Right atrium auricular region (tissue), 2 donors: Measurements from ENCODE around the gene SUFU. TPM values are rescaled to one million over a fixed set of nuclear protein-coding genes. Genes with fewer than 3 reads are reported as not detected.
A peak's percentile ranks its signal among the peaks of the same experiment; 100 is the strongest.

Experiments used
- DNase-seq: peaks from one replicate; pipeline ENCODE4 v3.0.0-alpha.2; 2019; ENCODE audit warnings: low spot score
- H3K27ac ChIP-seq, 2 donors: fragments of 200-600 bp; sonication (generic); 1 replicate in 1 of 2; 2 replicates in 1 of 2; pipeline ENCODE4 v1.5.1; 2016 to 2019
- H3K27me3 ChIP-seq, 2 donors: fragments of 200-600 bp; sonication (generic); one replicate each; pipeline versions ENCODE4 v1.5.1 to v1.6.0; 2017 to 2019
- H3K36me3 ChIP-seq: fragments of 200-600 bp; sonication (generic); one replicate; pipeline ENCODE4 v1.5.1; 2016
- H3K4me1 ChIP-seq, 2 donors: fragments of 200-600 bp; sonication (generic); one replicate each; pipeline versions ENCODE4 v1.5.1 to v1.6.0; 2017 to 2019
- H3K4me3 ChIP-seq, 2 donors: fragments of 200-600 bp; sonication (generic); 1 replicate in 1 of 2; 2 replicates in 1 of 2; pipeline ENCODE4 v1.5.1; 2017 to 2019; ENCODE audit warnings: mild to moderate bottlenecking in 1 of 2, moderate library complexity in 1 of 2
- H3K9me3 ChIP-seq, 2 donors: fragments of 200-600 bp; sonication (generic); one replicate each; pipeline ENCODE4 v1.5.1; 2019
- total RNA-seq, 2 donors: library from RNA; depleted of rRNA; stranded (reverse); fragments of >200 nt; gene quantifications; one replicate each; pipeline ENCODE4 v1.1.0, GENCODE V29; 2016
- TF ChIP-seq, protein P1 (sequence below), 2 donors: fragments of 200-600 bp; sonication (generic); IDR thresholded peaks; one replicate each; pipeline ENCODE4 v1.5.1; 2019; ENCODE audit warnings: antibody characterized with exemption in 2 of 2

SUFU gene
- total RNA-seq, 2 donors from 2014 or later: 4.9 to 6.4 TPM

DNA sequence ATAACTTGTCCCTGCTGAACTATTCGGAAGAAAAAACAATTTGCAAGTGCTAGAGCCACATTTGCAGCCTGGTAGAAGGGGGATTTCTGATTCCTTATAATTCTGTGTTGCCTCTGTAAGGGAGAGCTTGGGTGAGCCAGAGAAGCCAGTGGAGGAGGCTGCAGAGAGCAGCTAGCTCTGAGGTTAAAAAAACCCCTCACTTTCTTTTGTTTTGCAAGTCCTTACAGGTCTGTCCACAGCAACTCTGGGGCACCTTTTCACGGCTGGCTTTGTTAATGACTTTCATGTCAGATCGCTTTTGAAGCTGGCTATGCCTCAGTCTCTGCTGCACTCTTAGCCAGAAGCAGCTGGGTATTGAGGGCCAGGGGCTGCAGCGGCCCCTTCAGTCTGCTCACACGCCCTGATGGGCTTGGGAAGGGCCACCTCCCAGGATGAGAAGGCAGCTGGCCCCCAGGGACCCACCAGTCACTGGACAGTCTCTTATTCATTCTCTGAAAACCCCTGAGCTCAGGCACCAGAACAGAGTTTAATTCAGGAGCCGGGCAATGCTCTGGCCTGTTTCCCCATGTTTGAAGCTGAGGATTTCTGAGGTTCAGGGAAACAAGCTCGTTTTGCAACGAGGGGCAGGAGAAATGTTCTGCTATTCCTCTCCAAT, 171.4 kb downstream of the SUFU start:
- H3K27ac ChIP-seq: peak overlapping the region; percentile 82 to 90
- TF ChIP-seq, protein P1, sequence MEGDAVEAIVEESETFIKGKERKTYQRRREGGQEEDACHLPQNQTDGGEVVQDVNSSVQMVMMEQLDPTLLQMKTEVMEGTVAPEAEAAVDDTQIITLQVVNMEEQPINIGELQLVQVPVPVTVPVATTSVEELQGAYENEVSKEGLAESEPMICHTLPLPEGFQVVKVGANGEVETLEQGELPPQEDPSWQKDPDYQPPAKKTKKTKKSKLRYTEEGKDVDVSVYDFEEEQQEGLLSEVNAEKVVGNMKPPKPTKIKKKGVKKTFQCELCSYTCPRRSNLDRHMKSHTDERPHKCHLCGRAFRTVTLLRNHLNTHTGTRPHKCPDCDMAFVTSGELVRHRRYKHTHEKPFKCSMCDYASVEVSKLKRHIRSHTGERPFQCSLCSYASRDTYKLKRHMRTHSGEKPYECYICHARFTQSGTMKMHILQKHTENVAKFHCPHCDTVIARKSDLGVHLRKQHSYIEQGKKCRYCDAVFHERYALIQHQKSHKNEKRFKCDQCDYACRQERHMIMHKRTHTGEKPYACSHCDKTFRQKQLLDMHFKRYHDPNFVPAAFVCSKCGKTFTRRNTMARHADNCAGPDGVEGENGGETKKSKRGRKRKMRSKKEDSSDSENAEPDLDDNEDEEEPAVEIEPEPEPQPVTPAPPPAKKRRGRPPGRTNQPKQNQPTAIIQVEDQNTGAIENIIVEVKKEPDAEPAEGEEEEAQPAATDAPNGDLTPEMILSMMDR (IDR thresholded peaks at IDR 0.05): no peak
- no peaks in the 10 kb centered on the region for H3K27me3 ChIP-seq
- H3K9me3 ChIP-seq: no peaks in the 10 kb centered on the region
- no peak overlapping the region for H3K4me3 ChIP-seq
- H3K4me1 ChIP-seq: peaks cover 0 to 89% of the 10 kb centered on the region in 2 donors
- H3K36me3 ChIP-seq: no peaks in the 10 kb centered on the region
- DNase-seq: no peak

DNA sequence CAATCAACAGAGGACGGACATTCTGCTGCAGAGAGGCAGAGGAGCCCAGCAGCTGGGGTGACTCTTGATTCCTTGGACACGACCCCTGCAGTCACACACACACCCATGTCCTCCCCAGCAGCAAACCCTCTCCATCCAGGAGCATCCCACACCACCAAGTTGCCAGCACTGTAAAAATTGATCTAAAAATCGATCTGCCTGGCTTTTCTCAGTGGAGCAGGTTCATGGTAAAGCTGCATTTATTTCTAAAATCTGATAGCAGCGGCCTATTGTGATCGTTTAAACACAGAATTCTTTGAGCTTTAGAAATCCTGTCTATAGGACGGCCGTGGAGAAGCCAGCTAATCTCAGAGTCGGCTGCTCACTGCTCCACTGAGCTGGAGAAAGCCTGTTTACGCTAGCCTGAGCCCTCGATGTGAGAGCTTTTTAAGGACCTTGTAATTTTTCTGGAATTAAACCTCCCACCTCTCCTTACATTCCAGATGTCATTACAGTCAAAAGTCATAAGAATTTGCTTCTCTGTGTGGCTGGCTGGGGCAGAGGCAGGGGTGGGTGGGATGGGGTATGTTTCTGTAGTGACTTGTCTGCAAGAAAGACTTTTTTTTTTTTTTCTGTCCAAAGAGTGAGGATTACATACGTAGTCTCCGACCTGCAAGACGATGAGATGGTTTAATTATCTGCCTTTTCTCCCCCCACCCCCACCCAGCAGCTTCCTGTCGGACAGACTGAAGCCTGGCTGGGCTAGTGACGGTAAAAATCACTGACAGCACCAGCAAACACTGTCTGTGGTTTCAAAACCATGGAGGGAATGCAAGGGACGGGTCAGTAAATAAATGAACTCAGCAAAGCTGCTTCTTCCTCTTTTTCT, 172.1 kb downstream of the SUFU start:
- H3K4me1 ChIP-seq: peaks cover 0 to 82% of the 10 kb centered on the region in 2 donors
- TF ChIP-seq, protein P1 (IDR thresholded peaks at IDR 0.05): no peak
- no peaks in the 10 kb centered on the region for H3K27me3 ChIP-seq
- no peaks in the 10 kb centered on the region for H3K36me3 ChIP-seq
- no peaks in the 10 kb centered on the region for H3K9me3 ChIP-seq
- no peak for DNase-seq
- no peak overlapping the region for H3K4me3 ChIP-seq
- peak overlapping the region; percentile 82 to 90 for H3K27ac ChIP-seq

DNA sequence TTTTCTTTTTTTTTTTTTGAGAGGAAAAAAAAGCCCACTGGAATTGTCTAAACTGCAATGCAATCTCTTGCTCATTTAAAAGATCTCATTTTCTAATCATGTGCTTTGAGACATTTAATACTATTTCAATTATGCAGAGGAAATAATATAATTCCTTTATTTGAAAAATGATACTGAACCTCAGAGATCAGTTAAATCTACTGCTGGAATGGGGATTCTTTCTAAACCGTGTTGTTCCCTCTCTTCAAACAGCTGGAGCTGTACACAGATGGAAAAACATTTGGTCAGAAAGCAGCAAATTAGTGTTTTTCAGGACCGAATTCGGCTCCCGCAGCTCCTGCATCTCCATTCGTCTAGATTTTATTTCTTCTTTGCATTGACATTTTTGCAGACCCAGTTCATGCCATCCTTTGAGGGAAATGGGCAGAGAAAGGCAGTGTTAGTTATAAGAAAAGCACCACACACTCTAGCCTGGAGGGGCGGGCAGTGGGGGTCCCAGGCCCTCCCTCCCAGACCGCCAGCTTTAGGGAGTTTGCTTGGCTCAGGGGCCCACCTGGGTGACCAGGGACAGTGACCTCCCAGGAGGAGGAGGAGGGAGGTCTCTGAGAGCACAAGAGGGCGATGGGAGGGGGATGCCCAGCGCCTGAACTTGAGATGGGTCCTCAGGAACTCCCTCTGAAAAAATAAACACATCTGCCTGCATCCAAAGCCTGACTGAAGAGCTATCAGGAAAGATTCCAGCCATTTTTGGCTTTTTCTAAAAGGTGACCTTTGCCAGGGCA, 173.0 kb downstream of the SUFU start:
- Histone ChIP-seq H3K4me1 (peaks cover 0 to 77% of the 10 kb centered on the region in 2 donors), H3K27ac (peak overlapping the region; percentile 12 to 66), H3K9me3 (no peaks in the 10 kb centered on the region), H3K36me3 (no peaks in the 10 kb centered on the region), H3K27me3 (no peaks in the 10 kb centered on the region), H3K4me3 (no peak overlapping the region)
- DNase-seq: no peak
- TF ChIP-seq, protein P1 (IDR thresholded peaks at IDR 0.05): no peak

DNA sequence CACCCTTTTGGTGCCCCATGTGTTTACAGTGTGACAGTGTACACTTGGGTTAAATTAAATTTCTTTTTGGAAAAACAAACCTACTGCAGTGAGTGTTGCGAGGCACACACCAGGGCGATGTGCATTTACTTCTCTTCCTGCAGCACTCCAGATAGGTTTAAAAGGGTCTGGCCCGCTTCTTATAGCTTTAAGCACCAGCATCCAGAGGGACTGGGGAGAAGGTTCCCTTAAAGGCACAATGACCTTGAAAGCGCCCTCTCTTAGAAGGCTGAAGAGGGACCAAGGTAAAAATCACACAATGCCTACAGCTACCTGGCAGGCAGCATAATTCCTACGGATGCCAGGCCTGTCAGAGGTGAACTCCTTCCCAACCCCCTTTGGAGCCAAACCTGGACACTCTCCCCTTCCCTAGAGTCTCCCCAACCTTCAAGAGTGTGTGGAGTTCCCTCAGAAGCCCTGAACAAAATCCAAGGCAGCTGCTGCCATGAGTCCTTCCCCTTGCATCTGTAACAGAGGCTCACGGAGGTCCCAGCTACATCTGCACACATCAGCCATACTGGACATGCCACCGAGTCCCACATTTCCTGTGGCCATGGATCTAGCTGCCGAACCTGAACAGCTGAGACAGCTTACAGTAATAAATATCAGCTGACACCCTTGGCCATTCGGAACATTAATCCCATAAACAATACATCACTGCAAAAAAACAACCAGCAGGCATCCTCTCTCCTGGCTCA, 173.7 kb downstream of the SUFU start:
- Histone ChIP-seq H3K36me3 (no peaks in the 10 kb centered on the region), H3K27me3 (no peaks in the 10 kb centered on the region), H3K4me3 (no peak overlapping the region), H3K4me1 (peaks cover 0 to 69% of the 10 kb centered on the region in 2 donors), H3K9me3 (no peaks in the 10 kb centered on the region), H3K27ac (peak overlapping the region; percentile 55 to 66)
- TF ChIP-seq, protein P1 (IDR thresholded peaks at IDR 0.05): no peak
- DNase-seq: no peak

DNA sequence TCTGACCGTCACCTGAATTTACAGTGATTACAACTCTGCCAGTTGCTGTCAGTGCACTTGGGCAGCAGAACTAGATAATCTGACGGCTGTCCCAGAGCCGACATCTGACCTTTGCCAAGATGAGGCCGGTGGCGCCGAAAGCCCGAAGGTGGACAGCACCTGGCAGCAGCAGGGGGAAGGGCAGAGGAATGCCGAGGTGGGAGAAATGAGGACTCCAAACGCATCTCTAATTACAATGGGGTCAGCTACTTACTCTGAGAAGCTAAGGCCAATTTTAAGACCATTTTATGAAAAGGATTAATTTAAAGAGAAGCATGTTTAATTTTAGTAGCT, 174.3 kb downstream of the SUFU start:
- Histone ChIP-seq H3K4me3 (no peak overlapping the region), H3K36me3 (no peaks in the 10 kb centered on the region), H3K27me3 (no peaks in the 10 kb centered on the region), H3K27ac (peak overlapping the region; percentile 55 to 66), H3K4me1 (peaks cover 0 to 65% of the 10 kb centered on the region in 2 donors), H3K9me3 (no peaks in the 10 kb centered on the region)
- TF ChIP-seq, protein P1 (IDR thresholded peaks at IDR 0.05): no peak
- no peak for DNase-seq
